Endodermal cell (in vitro differentiated cells): ENCODE measurements around the gene PSMB8. TPM values are rescaled to one million over a fixed set of nuclear protein-coding genes. Genes with fewer than 3 reads are reported as not detected.

Experiments
- DNase-seq: peaks from one replicate; pipeline ENCODE4 v3.0.0-alpha.2; 2017
- H3K27ac ChIP-seq: 2 replicates; pipeline ENCODE4 v1.5.1; 2013; ENCODE audit warnings: mild to moderate bottlenecking, low read depth, low read length, moderate library complexity
- H3K27me3 ChIP-seq: 2 replicates; pipeline ENCODE4 v1.6.1; 2013; ENCODE audit warnings: mild to moderate bottlenecking, low read length, moderate library complexity; ENCODE audit not compliant: insufficient read depth, control insufficient read depth, poor library complexity, severe bottlenecking
- H3K36me3 ChIP-seq: 2 replicates; pipeline ENCODE4 v1.7.0; 2013; ENCODE audit warnings: mild to moderate bottlenecking, low read length, moderate library complexity; ENCODE audit not compliant: control insufficient read depth, insufficient read depth
- H3K4me1 ChIP-seq: one replicate; pipeline ENCODE4 v1.7.0; 2013; ENCODE audit warnings: low read length; ENCODE audit not compliant: control insufficient read depth, insufficient read depth
- H3K4me3 ChIP-seq: 2 replicates; pipeline ENCODE4 v1.5.1; 2013; ENCODE audit warnings: mild to moderate bottlenecking, low read length, moderate library complexity
- H3K9ac ChIP-seq: 2 replicates; pipeline ENCODE4 v1.6.1; 2013; ENCODE audit warnings: mild to moderate bottlenecking, low read length, moderate library complexity; ENCODE audit not compliant: poor library complexity, severe bottlenecking; ENCODE audit errors: extremely low read depth
- H3K9me3 ChIP-seq: 2 replicates; pipeline ENCODE4 v1.6.1; 2013; ENCODE audit warnings: mild to moderate bottlenecking, low read length, moderate library complexity; ENCODE audit not compliant: control insufficient read depth
- H3K27ac Mint-ChIP-seq: 2 replicates; pipeline ENCODE4 v1.8.0; 2020; ENCODE audit warnings: mixed read lengths
- H3K27me3 Mint-ChIP-seq: 2 replicates; pipeline ENCODE4 v1.8.0; 2021; ENCODE audit warnings: mild to moderate bottlenecking, mixed read lengths; ENCODE audit not compliant: insufficient read depth
- H3K36me3 Mint-ChIP-seq: 2 replicates; pipeline ENCODE4 v1.8.0; 2020; ENCODE audit warnings: low read depth, mixed read lengths
- H3K4me1 Mint-ChIP-seq: 2 replicates; pipeline ENCODE4 v1.8.0; 2020; ENCODE audit warnings: mixed read lengths
- H3K4me3 Mint-ChIP-seq: 2 replicates; pipeline ENCODE4 v1.8.0; 2020; ENCODE audit warnings: mild to moderate bottlenecking, moderate library complexity, mixed read lengths
- H3K9me3 Mint-ChIP-seq: 2 replicates; pipeline ENCODE4 v1.8.0; 2020; ENCODE audit warnings: mild to moderate bottlenecking, mixed read lengths
- WGBS, 2 experiments: methylation state at CpG; one replicate each; pipeline versions ENCODE4 v1.1.5 to v1.1.7; 2013; ENCODE audit warnings: missing lambda C conversion rate in 2 of 2, mixed read lengths in 1 of 2; ENCODE audit not compliant: insufficient coverage in 1 of 2, insufficient read length in 1 of 2; 5-methylcytosine and 5-hydroxymethylcytosine counted together
- total RNA-seq, 2 donors: library from RNA; stranded (reverse); fragmentation: NEBNext Ultra II Directional in 1 of 2; extraction: Animal tissue kit (Norgen Biotek cat#: 25700) in 1 of 2; gene quantifications; 2 replicates in 1 of 2; 3 replicates in 1 of 2; pipeline ENCODE4 v1.2.1, GENCODE V29; 2021
- TF ChIP-seq, protein P1 (sequence below): fragments of 200-600 bp; sonication (generic); conservative IDR thresholded peaks from 2 replicates; pipeline ENCODE4 v1.5.0; 2021; ENCODE audit warnings: antibody characterized with exemption, mild to moderate bottlenecking

The PSMB8 gene
- total RNA-seq, 2 donors from 2014 or later, result 0.93 to 3.1 TPM

DNA sequence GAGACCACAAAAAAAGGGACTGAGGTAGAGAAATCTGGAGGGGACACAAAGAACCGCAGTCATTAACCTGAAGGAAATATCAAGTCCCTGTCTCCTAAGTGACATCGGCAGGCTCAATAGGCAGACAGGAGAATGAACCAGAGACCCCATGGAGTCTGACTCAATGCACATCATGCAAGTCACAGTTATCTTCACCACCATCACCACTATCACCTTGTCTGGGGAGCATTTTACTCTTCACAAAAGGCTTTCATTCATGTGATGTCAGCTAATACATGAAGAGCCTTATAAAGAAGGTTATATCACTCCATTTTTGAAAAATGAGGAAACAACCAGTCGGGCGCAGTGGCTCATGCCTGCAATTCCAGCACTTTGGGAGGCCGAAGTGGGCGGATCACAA is 5.3 kb upstream of the PSMB8 start:
- H3K9me3 Mint-ChIP-seq, result no peaks in the 10 kb centered on the region
- H3K4me3 Mint-ChIP-seq, result no peak overlapping the region
- WGBS, 2 experiments, result 51 to 88% methylated on average over 2 to 6 of the region's 6 CpGs
- H3K4me3 ChIP-seq, result no peak overlapping the region
- no peaks in the 10 kb centered on the region for H3K9me3 ChIP-seq
- H3K36me3 ChIP-seq, result no peaks in the 10 kb centered on the region
- peaks cover 10% of the 10 kb centered on the region for H3K4me1 Mint-ChIP-seq
- no peaks in the 10 kb centered on the region for H3K4me1 ChIP-seq
- no peaks in the 10 kb centered on the region for H3K36me3 Mint-ChIP-seq
- TF ChIP-seq, protein P1, sequence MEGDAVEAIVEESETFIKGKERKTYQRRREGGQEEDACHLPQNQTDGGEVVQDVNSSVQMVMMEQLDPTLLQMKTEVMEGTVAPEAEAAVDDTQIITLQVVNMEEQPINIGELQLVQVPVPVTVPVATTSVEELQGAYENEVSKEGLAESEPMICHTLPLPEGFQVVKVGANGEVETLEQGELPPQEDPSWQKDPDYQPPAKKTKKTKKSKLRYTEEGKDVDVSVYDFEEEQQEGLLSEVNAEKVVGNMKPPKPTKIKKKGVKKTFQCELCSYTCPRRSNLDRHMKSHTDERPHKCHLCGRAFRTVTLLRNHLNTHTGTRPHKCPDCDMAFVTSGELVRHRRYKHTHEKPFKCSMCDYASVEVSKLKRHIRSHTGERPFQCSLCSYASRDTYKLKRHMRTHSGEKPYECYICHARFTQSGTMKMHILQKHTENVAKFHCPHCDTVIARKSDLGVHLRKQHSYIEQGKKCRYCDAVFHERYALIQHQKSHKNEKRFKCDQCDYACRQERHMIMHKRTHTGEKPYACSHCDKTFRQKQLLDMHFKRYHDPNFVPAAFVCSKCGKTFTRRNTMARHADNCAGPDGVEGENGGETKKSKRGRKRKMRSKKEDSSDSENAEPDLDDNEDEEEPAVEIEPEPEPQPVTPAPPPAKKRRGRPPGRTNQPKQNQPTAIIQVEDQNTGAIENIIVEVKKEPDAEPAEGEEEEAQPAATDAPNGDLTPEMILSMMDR, result no peak
- H3K27ac ChIP-seq, result no peak overlapping the region
- DNase-seq, result no peak
- no peak overlapping the region for H3K27ac Mint-ChIP-seq
- peaks cover 88% of the 10 kb centered on the region for H3K27me3 Mint-ChIP-seq
- peaks cover 97% of the 10 kb centered on the region for H3K27me3 ChIP-seq
- H3K9ac ChIP-seq, result no peak overlapping the region

DNA sequence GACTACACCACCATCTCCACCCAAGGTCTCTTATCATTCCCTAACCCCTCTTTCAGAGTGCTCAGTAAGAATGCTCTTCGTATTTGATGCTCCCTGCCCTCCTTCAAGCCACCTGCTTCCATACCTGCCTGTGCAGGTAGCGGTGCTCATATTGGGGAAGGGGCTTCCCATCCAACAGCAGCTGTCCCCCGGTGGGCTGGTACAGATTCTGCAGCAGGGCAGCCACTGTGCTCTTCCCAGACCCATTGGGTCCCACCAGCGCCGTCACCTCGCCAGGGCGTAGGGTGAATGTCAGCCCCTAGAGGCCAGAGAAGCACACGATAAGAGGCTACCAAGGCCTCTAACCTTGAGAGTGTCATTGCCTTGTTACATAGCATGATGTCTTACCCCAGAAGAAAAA is 3.9 kb upstream of the PSMB8 start:
- Histone ChIP-seq H3K27ac (no peak overlapping the region), H3K4me1 (peaks cover 4% of the 10 kb centered on the region), H3K27me3 (peaks cover 98% of the 10 kb centered on the region), H3K9me3 (no peaks in the 10 kb centered on the region), H3K4me3 (no peak overlapping the region), H3K9ac (no peak overlapping the region), H3K36me3 (no peaks in the 10 kb centered on the region)
- WGBS, 2 experiments, result 86% methylated on average over 8 of the region's 8 CpGs; no CpG with 5 or more reads in 1 of the 2 experiments
- Mint-ChIP-seq H3K27ac (no peak overlapping the region), H3K36me3 (no peaks in the 10 kb centered on the region), H3K4me3 (no peak overlapping the region), H3K9me3 (no peaks in the 10 kb centered on the region), H3K27me3 (peaks cover 91% of the 10 kb centered on the region), H3K4me1 (peaks cover 10% of the 10 kb centered on the region)
- DNase-seq, result no peak
- TF ChIP-seq, protein P1, result peak; percentile 33

DNA sequence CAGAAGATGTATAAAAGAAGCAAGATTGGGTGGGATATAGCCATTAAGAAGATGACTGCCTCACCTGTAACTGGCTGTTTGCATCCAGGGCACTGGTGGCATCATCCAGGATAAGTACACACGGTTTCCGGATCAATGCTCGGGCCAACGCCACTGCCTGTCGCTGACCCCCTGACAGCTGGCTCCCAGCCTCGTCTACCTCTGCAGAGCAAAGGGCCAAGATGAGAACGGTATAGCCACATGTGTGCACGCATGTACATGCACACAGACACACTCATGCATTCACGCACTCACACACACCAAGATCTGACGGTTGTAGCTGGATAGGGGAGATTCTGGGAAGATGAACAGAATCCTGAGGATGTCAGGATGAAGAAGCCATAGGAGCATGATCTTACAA is 3.2 kb upstream of the PSMB8 start:
- H3K9me3 Mint-ChIP-seq, result no peaks in the 10 kb centered on the region
- H3K9me3 ChIP-seq, result no peaks in the 10 kb centered on the region
- H3K4me3 Mint-ChIP-seq, result no peak overlapping the region
- H3K27me3 ChIP-seq, result peaks cover 98% of the 10 kb centered on the region
- no peak for DNase-seq
- H3K36me3 ChIP-seq, result no peaks in the 10 kb centered on the region
- H3K4me1 ChIP-seq, result peaks cover 4% of the 10 kb centered on the region
- H3K27ac Mint-ChIP-seq, result no peak overlapping the region
- H3K4me3 ChIP-seq, result no peak overlapping the region
- H3K27ac ChIP-seq, result no peak overlapping the region
- H3K9ac ChIP-seq, result no peak overlapping the region
- peaks cover 91% of the 10 kb centered on the region for H3K27me3 Mint-ChIP-seq
- 90 to 95% methylated on average over 4 to 10 of the region's 10 CpGs for WGBS, 2 experiments
- TF ChIP-seq, protein P1, result no peak
- no peaks in the 10 kb centered on the region for H3K36me3 Mint-ChIP-seq
- H3K4me1 Mint-ChIP-seq, result peaks cover 7% of the 10 kb centered on the region
